HEK293T (cell line): ENCODE measurements around the gene ARHGDIB.

Source experiments
- L3MBTL2 ChIP-seq: fragments of 450-650 bp; conservative IDR thresholded peaks from 2 replicates; pipeline ENCODE4 v1.6.1; 2016; ENCODE audit warnings: mild to moderate bottlenecking
- PKNOX1 ChIP-seq: fragments of 450-650 bp; IDR thresholded peaks from 2 replicates; pipeline ENCODE4 v1.6.1; 2016

GRCh38 chr12:14924541-14924940 is 36.9 kb downstream of the ARHGDIB start:
- no peak for TF ChIP-seq L3MBTL2
- TF ChIP-seq PKNOX1, result no peak
